H1 (cell line): ENCODE results near the gene SPANXN3.

Source experiments
- ATF3 ChIP-seq: IDR thresholded peaks from 2 replicates; pipeline ENCODE4 v1.6.1; 2011; ENCODE audit warnings: low read depth, mild to moderate bottlenecking, low read length; ENCODE audit not compliant: insufficient read depth
- CBX5 ChIP-seq: fragments of 300-800, 300-1000 bp; sonication (generic); IDR thresholded peaks from 2 replicates; pipeline ENCODE4 v1.7.1; 2016; ENCODE audit warnings: antibody characterized with exemption, low read length, low read depth
- CTCF ChIP-seq, 3 experiments: IDR thresholded peaks; 1 replicate in 2 of 3; 2 replicates in 1 of 3; pipeline versions ENCODE4 v1.5.1 to v1.6.1; 2011; ENCODE audit warnings: low read length in 3 of 3, mild to moderate bottlenecking in 3 of 3, inconsistent platforms in 2 of 3, low read depth in 1 of 3, moderate library complexity in 1 of 3; ENCODE audit not compliant: insufficient read depth in 1 of 3; ENCODE audit errors: control extremely low read depth in 1 of 3
- EZH2 ChIP-seq: fragments of 200-600 bp; sonication (generic); IDR thresholded peaks from 2 replicates; pipeline ENCODE4 v1.7.1; 2012; ENCODE audit warnings: low read depth, mild to moderate bottlenecking, moderate library complexity, low read length, inconsistent platforms; ENCODE audit not compliant: severe bottlenecking
- HDAC6 ChIP-seq: IDR thresholded peaks from one replicate; pipeline ENCODE4 v1.7.1; 2012; ENCODE audit warnings: low read depth, mild to moderate bottlenecking, inconsistent platforms, low read length, moderate library complexity
- MAFK ChIP-seq: IDR thresholded peaks from 2 replicates; pipeline ENCODE4 v1.6.1; 2012; ENCODE audit warnings: low read depth, mild to moderate bottlenecking, improper control_type of control experiment, low read length
- MAX ChIP-seq: IDR thresholded peaks from 2 replicates; pipeline ENCODE4 v1.6.1; 2012; ENCODE audit warnings: inconsistent platforms
- POLR2A ChIP-seq, 2 experiments: IDR thresholded peaks; 1 replicate in 1 of 2; 2 replicates in 1 of 2; pipeline ENCODE4 v1.6.1; 2011; ENCODE audit warnings: low read depth in 2 of 2, low read length in 2 of 2, mild to moderate bottlenecking in 2 of 2; ENCODE audit errors: control extremely low read depth in 1 of 2
- POLR2AphosphoS5 ChIP-seq: IDR thresholded peaks from 2 replicates; pipeline ENCODE4 v1.6.1; 2011; ENCODE audit warnings: low read depth, low read length
- RBBP5 ChIP-seq: IDR thresholded peaks from 2 replicates; pipeline ENCODE4 v1.7.1; 2012; ENCODE audit warnings: low read depth, mild to moderate bottlenecking, inconsistent platforms, low read length, moderate library complexity, borderline replicate concordance
- SIRT6 ChIP-seq: IDR thresholded peaks from one replicate; pipeline ENCODE4 v1.7.1; 2012; ENCODE audit warnings: low read length, inconsistent platforms
- TAF1 ChIP-seq: IDR thresholded peaks from 2 replicates; pipeline ENCODE4 v1.6.1; 2011; ENCODE audit warnings: mild to moderate bottlenecking, low read depth, low read length
- TCF12 ChIP-seq: IDR thresholded peaks from 2 replicates; pipeline ENCODE4 v1.6.1; 2011; ENCODE audit warnings: low read depth, mild to moderate bottlenecking, low read length
- TF ChIP-seq, protein P1 (sequence below): IDR thresholded peaks from 2 replicates; pipeline ENCODE4 v1.6.1; 2011; ENCODE audit warnings: low read length, improper control_type of control experiment

DNA sequence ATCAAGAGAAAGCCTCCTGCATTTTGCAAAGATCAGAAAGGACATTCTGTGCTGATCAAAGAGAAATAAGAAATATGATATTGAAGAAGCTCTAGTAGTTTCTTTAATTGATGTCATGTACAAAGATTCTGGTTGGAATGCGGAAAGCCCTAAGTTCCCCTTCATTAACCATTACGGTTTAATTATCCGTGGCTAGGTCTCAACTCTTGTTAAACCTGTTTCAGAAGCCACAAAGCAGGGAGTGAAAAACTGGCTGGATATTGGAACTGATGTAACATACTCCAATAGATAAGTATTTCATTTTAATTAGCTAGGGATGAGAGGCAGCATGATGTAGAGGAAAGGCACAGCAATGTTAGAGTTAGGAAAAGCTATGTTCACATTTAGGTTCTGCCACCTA lies 55.7 kb downstream of the SPANXN3 start:
- TF ChIP-seq CTCF (IDR thresholded peaks at IDR 0.05; ENCODE audit: control extremely low read depth in 1 of 3, insufficient read depth in 1 of 3, low read depth in 1 of 3, low read length in 3 of 3) (no peak), TCF12 (no peak), TAF1 (no peak), SIRT6 (no peak), RBBP5 (no peak), EZH2 (no peak), HDAC6 (no peak), ATF3 (no peak), MAX (no peak), CBX5 (no peak), POLR2A (IDR thresholded peaks at IDR 0.05; ENCODE audit: control extremely low read depth in 1 of 2, low read depth in 2 of 2, low read length in 2 of 2) (no peak), MAFK (no peak), POLR2AphosphoS5 (no peak)
- TF ChIP-seq, protein P1, sequence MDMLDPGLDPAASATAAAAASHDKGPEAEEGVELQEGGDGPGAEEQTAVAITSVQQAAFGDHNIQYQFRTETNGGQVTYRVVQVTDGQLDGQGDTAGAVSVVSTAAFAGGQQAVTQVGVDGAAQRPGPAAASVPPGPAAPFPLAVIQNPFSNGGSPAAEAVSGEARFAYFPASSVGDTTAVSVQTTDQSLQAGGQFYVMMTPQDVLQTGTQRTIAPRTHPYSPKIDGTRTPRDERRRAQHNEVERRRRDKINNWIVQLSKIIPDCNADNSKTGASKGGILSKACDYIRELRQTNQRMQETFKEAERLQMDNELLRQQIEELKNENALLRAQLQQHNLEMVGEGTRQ = no peak
